Loucy (cell line): ENCODE measurements around the gene FLT3.

Experiments used
- H2AFZ ChIP-seq: fragments of 200-600 bp; sonication (generic); 2 replicates; pipeline ENCODE4 v1.6.0; 2016; ENCODE audit warnings: antibody characterized with exemption, mild to moderate bottlenecking, low read length, moderate library complexity
- H3F3A ChIP-seq: fragments of 200-600 bp; 2 replicates; pipeline ENCODE4 v1.6.0; 2016; ENCODE audit warnings: antibody characterized with exemption, low read depth, mild to moderate bottlenecking
- H3K27me3 ChIP-seq: fragments of 200-600 bp; sonication (generic); 2 replicates; pipeline ENCODE4 v1.6.1; 2014; ENCODE audit warnings: low read length, mild to moderate bottlenecking; ENCODE audit not compliant: insufficient read depth, poor library complexity, severe bottlenecking
- H3K36me3 ChIP-seq: fragments of 200-600 bp; sonication (generic); 2 replicates; pipeline ENCODE4 v1.6.1; 2016; ENCODE audit warnings: low read length; ENCODE audit not compliant: insufficient read depth
- H3K4me1 ChIP-seq: fragments of 200-600 bp; sonication (generic); 2 replicates; pipeline ENCODE4 v1.5.1; 2014; ENCODE audit warnings: low read length, mild to moderate bottlenecking; ENCODE audit not compliant: insufficient read depth, poor library complexity, severe bottlenecking
- H3K4me2 ChIP-seq: fragments of 200-600 bp; sonication (generic); 2 replicates; pipeline ENCODE4 v1.6.0; 2014; ENCODE audit warnings: antibody characterized with exemption, low read length, low read depth, mild to moderate bottlenecking; ENCODE audit not compliant: poor library complexity, severe bottlenecking
- H3K4me3 ChIP-seq: fragments of 200-600 bp; sonication (generic); 2 replicates; pipeline ENCODE4 v1.5.1; 2014; ENCODE audit warnings: low read length, mild to moderate bottlenecking, mixed read lengths; ENCODE audit not compliant: poor library complexity, severe bottlenecking
- H3K79me2 ChIP-seq: fragments of 200-600 bp; sonication (generic); 2 replicates; pipeline ENCODE4 v1.6.1; 2014; ENCODE audit warnings: low read length; ENCODE audit not compliant: insufficient read depth
- H3K9ac ChIP-seq: fragments of 200-600 bp; sonication (generic); 2 replicates; pipeline ENCODE4 v1.6.0; 2014; ENCODE audit warnings: mild to moderate bottlenecking, low read depth, low read length, moderate library complexity; ENCODE audit not compliant: poor library complexity, severe bottlenecking
- H3K9me2 ChIP-seq: fragments of 200-600 bp; sonication (generic); replicated peaks from 2 replicates; pipeline ENCODE4 v1.6.1; 2016; ENCODE audit warnings: low read depth, low read length, mixed read lengths
- H3K9me3 ChIP-seq: fragments of 200-600 bp; sonication (generic); 2 replicates; pipeline ENCODE4 v1.6.1; 2014; ENCODE audit warnings: mild to moderate bottlenecking, antibody characterized with exemption, low read length, low read depth; ENCODE audit not compliant: insufficient read depth
- H4K20me1 ChIP-seq: fragments of 200-600 bp; sonication (generic); 2 replicates; pipeline ENCODE4 v1.6.0; 2014; ENCODE audit warnings: antibody characterized with exemption, low read length, mild to moderate bottlenecking; ENCODE audit not compliant: insufficient read depth, poor library complexity, severe bottlenecking
- CTCF ChIP-seq: fragments of 200-600 bp; sonication (generic); conservative IDR thresholded peaks from 2 replicates; pipeline ENCODE4 v1.5.1; 2014; ENCODE audit warnings: mild to moderate bottlenecking, antibody characterized with exemption, low read length
- EZH2phosphoT487 ChIP-seq: fragments of 200-600 bp; IDR thresholded peaks from 2 replicates; pipeline ENCODE4 v1.6.1; 2018; ENCODE audit warnings: antibody characterized with exemption, mild to moderate bottlenecking, moderate library complexity, borderline replicate concordance

Gene FLT3

GRCh38 chr13:28049215-28049614, 51.2 kb downstream of the FLT3 start:
- Histone ChIP-seq H3K9ac (no peak overlapping the region), H2AFZ (peak overlapping the region; percentile 37; the same call in 1 of the 2 replicates), H3K9me2 (no peaks in the 10 kb centered on the region), H3K4me2 (no peak overlapping the region), H3K27me3 (no peaks in the 10 kb centered on the region), H3K9me3 (no peaks in the 10 kb centered on the region), H3K4me3 (no peak overlapping the region), H3K4me1 (peaks cover 4% of the 10 kb centered on the region), H3K79me2 (no peaks in the 10 kb centered on the region), H3F3A (no peaks in the 10 kb centered on the region; the same call in 1 of the 2 replicates), H4K20me1 (no peaks in the 10 kb centered on the region), H3K36me3 (no peaks in the 10 kb centered on the region)
- no peak for TF ChIP-seq EZH2phosphoT487
- no peak for TF ChIP-seq CTCF

- Histone ChIP-seq H3F3A (no peaks in the 10 kb centered on the region; the same call in 1 of the 2 replicates), H3K9me2 (no peaks in the 10 kb centered on the region), H3K9me3 (no peaks in the 10 kb centered on the region), H3K4me3 (no peak overlapping the region), H4K20me1 (no peaks in the 10 kb centered on the region), H3K4me2 (no peak overlapping the region), H3K4me1 (peaks cover 4% of the 10 kb centered on the region), H3K36me3 (no peaks in the 10 kb centered on the region), H2AFZ (peak overlapping the region; percentile 37; the same call in 1 of the 2 replicates), H3K9ac (no peak overlapping the region), H3K27me3 (no peaks in the 10 kb centered on the region), H3K79me2 (no peaks in the 10 kb centered on the region)
- TF ChIP-seq EZH2phosphoT487 (no peak), CTCF (no peak)
These were observed 51.6 kb downstream of the FLT3 start for GRCh38 chr13:28048768-28049167.

- Histone ChIP-seq H3F3A (no peaks in the 10 kb centered on the region; the same call in 1 of the 2 replicates), H3K4me1 (peaks cover 4% of the 10 kb centered on the region), H3K36me3 (no peaks in the 10 kb centered on the region), H3K9me2 (no peaks in the 10 kb centered on the region), H3K4me3 (no peak overlapping the region), H4K20me1 (no peaks in the 10 kb centered on the region), H2AFZ (peak overlapping the region; percentile 62), H3K27me3 (no peaks in the 10 kb centered on the region), H3K9ac (no peak overlapping the region), H3K79me2 (no peaks in the 10 kb centered on the region), H3K4me2 (no peak overlapping the region), H3K9me3 (no peaks in the 10 kb centered on the region)
- TF ChIP-seq EZH2phosphoT487: no peak
- TF ChIP-seq CTCF: no peak
These were observed 52.5 kb downstream of the FLT3 start for GRCh38 chr13:28047757-28048388.
